Frontal cortex (tissue), 4 donors: ENCODE measurements around the gene ESF1. TPM values are rescaled to one million over a fixed set of nuclear protein-coding genes. Genes with fewer than 3 reads are reported as not detected.
"Not testable (repeated sequence)": the region's sequence is repeated elsewhere in the genome, so short reads cannot be mapped to it uniquely, and the experiment has no call there.

Experiments
- DNase-seq, 2 donors: peaks; one replicate each; pipeline ENCODE4 v3.0.0; 2012; ENCODE audit warnings: low spot score in 2 of 2
- FAIRE-seq: peaks from 2 replicates; lab custom pipeline; 2012; peaks lifted over from hg19 to GRCh38; lab: Jason Lieb, UNC
- total RNA-seq: library from RNA; depleted of rRNA; stranded (reverse); fragments of >200 nt; gene quantifications from one replicate; pipeline ENCODE4 v1.2.3, GENCODE V29; 2014
- donor health status: control.
- donor health status: control.
- donor health status: control.

Gene ESF1
- total RNA-seq, 1 donor from 2014 or later = 17.1 TPM

GRCh38 chr20:13790708-13791107, 6.0 kb upstream of the ESF1 start:
- FAIRE-seq = no peak
- DNase-seq = no peak

- FAIRE-seq = no peak
- DNase-seq = peak in 1 of 2 donors; percentile 28
Observed at GRCh38 chr20:13788167-13788834, 3.6 kb upstream of the ESF1 start.

GRCh38 chr20:13786143-13786828, 1.6 kb upstream of the ESF1 start:
- DNase-seq = no peak
- FAIRE-seq = no peak

- FAIRE-seq = no peak
- no peak for DNase-seq
Observed at GRCh38 chr20:13784271-13784892, 337 bp downstream of the ESF1 start.

- DNase-seq = no peak
- FAIRE-seq = no peak
Observed at GRCh38 chr20:13783528-13783927, 1.2 kb downstream of the ESF1 start.

GRCh38 chr20:13778827-13779226, 5.9 kb downstream of the ESF1 start:
- FAIRE-seq (no peak), DNase-seq (no peak)

- FAIRE-seq (no peak), DNase-seq (no peak)
Observed at GRCh38 chr20:13777171-13777601, 7.5 kb downstream of the ESF1 start.

- FAIRE-seq (no peak), DNase-seq (no peak)
Observed at GRCh38 chr20:13775867-13776266, 8.9 kb downstream of the ESF1 start.

- FAIRE-seq (no peak), DNase-seq (no peak)
Observed at GRCh38 chr20:13772529-13772928, 12.2 kb downstream of the ESF1 start.

- DNase-seq = no peak
- FAIRE-seq = peak; percentile 92
Observed at GRCh38 chr20:13771853-13772453, 12.8 kb downstream of the ESF1 start.

- FAIRE-seq (no peak), DNase-seq (no peak)
Observed at GRCh38 chr20:13770141-13770540, 14.6 kb downstream of the ESF1 start.

GRCh38 chr20:13765868-13766416, 18.8 kb downstream of the ESF1 start:
- no peak for DNase-seq
- FAIRE-seq = no peak

- FAIRE-seq (no peak), DNase-seq (no peak)
Observed at GRCh38 chr20:13765299-13765698, 19.4 kb downstream of the ESF1 start.

- FAIRE-seq, DNase-seq: not testable (repeated sequence)
Observed at GRCh38 chr20:13760451-13760946, 24.2 kb downstream of the ESF1 start.

GRCh38 chr20:13758884-13759283, 25.8 kb downstream of the ESF1 start:
- no peak for DNase-seq
- no peak for FAIRE-seq

- FAIRE-seq (no peak), DNase-seq (no peak)
Observed at GRCh38 chr20:13756551-13756950, 28.2 kb downstream of the ESF1 start.

- no peak for FAIRE-seq
- no peak for DNase-seq
Observed at GRCh38 chr20:13755809-13756208, 28.9 kb downstream of the ESF1 start.

GRCh38 chr20:13753436-13754036, 31.2 kb downstream of the ESF1 start:
- no peak for DNase-seq
- FAIRE-seq = no peak

- no peak for FAIRE-seq
- DNase-seq = no peak
Observed at GRCh38 chr20:13749811-13750210, 34.9 kb downstream of the ESF1 start.

GRCh38 chr20:13745784-13746183, 38.9 kb downstream of the ESF1 start:
- FAIRE-seq (no peak), DNase-seq (no peak)
